ENCODE measurements around the gene CCDC195.

The CCDC195 gene, protein sequence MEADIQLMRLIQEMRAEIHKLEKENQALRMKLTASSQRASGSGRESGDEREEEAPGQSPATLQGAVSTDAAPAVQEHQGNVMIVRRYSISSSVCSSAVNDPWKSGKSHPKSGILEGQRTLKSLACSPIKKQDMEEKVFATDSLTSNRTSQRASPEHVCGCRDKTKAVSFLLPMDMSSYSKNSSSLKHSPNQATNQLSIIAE

GRCh38 chr2:224716201-224716600 lies at the start of gene CCDC195:
Gene CCDC195 (minus strand): TSS chr2:224716365. CDS start chr2:224716365, 0 bp downstream.
- H3K27me3 ChIP-seq (replicated peaks) = no peaks in the 10 kb centered on the region
- H3K4me3 ChIP-seq (ENCODE audit: low read depth, low read length) = no peak within 1 kb of the TSS
- no peaks in the 10 kb centered on the region for H3K36me3 ChIP-seq (replicated peaks)
- no peak for DNase-seq
- in situ Hi-C loops (cut with HindIII; ENCODE audit: low pct_ligation_motif_present, low sequenced_read_pairs) = no loop called here
- no peak within 1 kb of the TSS for H3K27ac ChIP-seq
- no peak for TF ChIP-seq CTCF (IDR thresholded peaks at IDR 0.05; ENCODE audit: low read depth, low read length, missing control alignments)

- Histone ChIP-seq H3K27ac (no peak overlapping the region), H3K36me3 (replicated peaks) (peaks cover 37% of the 10 kb centered on the region), H3K4me3 (ENCODE audit: low read depth, low read length) (no peak overlapping the region), H3K27me3 (replicated peaks) (no peaks in the 10 kb centered on the region)
- no peak for DNase-seq
- no peak for TF ChIP-seq CTCF (IDR thresholded peaks at IDR 0.05; ENCODE audit: low read depth, low read length, missing control alignments)
- in situ Hi-C loops (cut with HindIII; ENCODE audit: low pct_ligation_motif_present, low sequenced_read_pairs) = no loop called here
Observed at GRCh38 chr2:224764565-224765236, 48.5 kb upstream of the CCDC195 start.

DNA sequence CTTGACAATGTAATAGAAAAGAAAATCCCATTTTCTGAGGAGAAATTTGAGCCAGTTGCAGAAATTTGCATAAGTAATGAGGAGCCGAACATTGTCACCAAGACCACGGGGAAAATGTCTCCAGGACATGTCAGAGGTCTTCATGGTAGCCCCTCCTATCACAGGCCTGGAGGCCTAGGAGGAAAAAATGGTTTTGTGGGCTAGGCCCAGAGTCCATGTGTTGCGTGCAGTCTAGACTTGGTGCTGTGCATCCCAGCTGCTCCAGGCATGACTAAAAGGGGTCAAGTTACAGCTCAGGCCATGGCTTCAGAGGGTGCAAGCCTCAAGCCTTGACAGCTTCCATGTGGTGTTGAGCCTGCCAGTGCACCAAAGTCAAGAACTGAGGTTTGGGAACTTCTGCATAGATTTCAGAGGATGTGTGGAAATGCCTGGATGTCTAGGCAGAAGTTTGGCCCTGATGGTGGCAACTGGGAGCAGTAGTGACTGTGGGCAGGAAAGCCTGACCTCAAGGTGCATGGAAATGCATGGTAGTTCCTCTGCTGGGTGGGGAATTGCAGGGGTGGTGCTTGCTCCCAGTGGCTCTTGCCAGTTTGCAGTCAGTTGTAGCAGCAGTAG lies 41.9 kb upstream of the CCDC195 start:
- no peak overlapping the region for H3K27ac ChIP-seq
- no peak for TF ChIP-seq CTCF (IDR thresholded peaks at IDR 0.05; ENCODE audit: low read depth, low read length, missing control alignments)
- no peaks in the 10 kb centered on the region for H3K27me3 ChIP-seq (replicated peaks)
- in situ Hi-C loops (cut with HindIII; ENCODE audit: low pct_ligation_motif_present, low sequenced_read_pairs) = no loop called here
- peaks cover 17% of the 10 kb centered on the region for H3K36me3 ChIP-seq (replicated peaks)
- DNase-seq = no peak
- no peak overlapping the region for H3K4me3 ChIP-seq (ENCODE audit: low read depth, low read length)

- TF ChIP-seq CTCF (IDR thresholded peaks at IDR 0.05; ENCODE audit: low read depth, low read length, missing control alignments) = no peak
- no peak overlapping the region for H3K4me3 ChIP-seq (ENCODE audit: low read depth, low read length)
- H3K27ac ChIP-seq = no peak overlapping the region
- H3K27me3 ChIP-seq (replicated peaks) = no peaks in the 10 kb centered on the region
- in situ Hi-C loops (cut with HindIII; ENCODE audit: low pct_ligation_motif_present, low sequenced_read_pairs) = no loop called here
- DNase-seq = peak; percentile 8
- peaks cover 11% of the 10 kb centered on the region for H3K36me3 ChIP-seq (replicated peaks)
Observed at GRCh38 chr2:224753743-224754540, 37.8 kb upstream of the CCDC195 start.

DNA sequence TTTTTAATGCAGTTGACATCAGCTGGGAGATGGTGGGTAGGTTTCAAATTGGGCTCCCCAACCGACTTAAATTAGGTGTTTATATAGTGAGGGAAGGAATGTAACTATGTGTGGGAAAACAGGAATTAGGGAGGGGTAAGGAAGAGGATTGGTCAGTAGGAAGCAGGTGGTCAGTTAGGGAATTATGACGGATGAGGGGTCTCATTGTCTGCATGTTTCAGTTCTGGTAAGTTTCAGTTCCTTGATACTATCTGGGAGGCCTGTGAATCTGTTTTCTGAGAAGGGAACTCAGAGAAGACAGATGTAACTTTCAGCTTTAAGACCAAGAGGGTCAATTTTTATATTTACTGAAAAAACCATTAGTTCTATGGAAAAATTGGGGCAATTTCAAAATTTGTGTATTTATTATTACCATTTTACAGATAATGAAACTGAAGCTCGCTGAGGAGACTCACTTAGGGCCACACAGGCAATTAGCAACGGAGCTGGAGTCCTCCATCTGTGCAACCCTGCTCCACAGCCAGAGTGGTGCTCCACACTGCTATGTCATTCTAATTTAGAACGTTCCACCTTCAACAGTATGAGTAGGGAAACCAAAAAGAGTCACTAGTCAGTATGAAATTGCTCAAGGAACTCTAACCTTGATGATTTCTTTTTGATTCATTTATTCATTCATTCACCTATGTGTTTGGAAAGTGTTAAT lies 36.0 kb upstream of the CCDC195 start:
- no peak for DNase-seq
- no peak overlapping the region for H3K27ac ChIP-seq
- in situ Hi-C loops (cut with HindIII; ENCODE audit: low pct_ligation_motif_present, low sequenced_read_pairs) = no loop called here
- no peaks in the 10 kb centered on the region for H3K27me3 ChIP-seq (replicated peaks)
- H3K36me3 ChIP-seq (replicated peaks) = no peaks in the 10 kb centered on the region
- no peak overlapping the region for H3K4me3 ChIP-seq (ENCODE audit: low read depth, low read length)
- TF ChIP-seq CTCF (IDR thresholded peaks at IDR 0.05; ENCODE audit: low read depth, low read length, missing control alignments) = no peak

Data from brain microvascular endothelial cell (primary cell).